Spinal cord (tissue), 10 donors: ENCODE data around the gene FADS3. TPM values are rescaled to one million over a fixed set of nuclear protein-coding genes. Genes with fewer than 3 reads are reported as not detected.
"Not testable (repeated sequence)": the region's sequence is repeated elsewhere in the genome, so short reads cannot be mapped to it uniquely, and the experiment has no call there.

Source experiments
- DNase-seq, 6 donors: peaks; one replicate each; pipeline versions ENCODE4 v3.0.0 to v3.0.0-alpha.2; 2013 to 2015; ENCODE audit warnings: low spot score in 6 of 6, low read depth in 4 of 6
- H3K27ac ChIP-seq: one replicate; pipeline ENCODE4 v1.5.1; 2013; ENCODE audit warnings: low read depth, low read length, control low read depth
- H3K27me3 ChIP-seq: one replicate; pipeline ENCODE4 v1.6.1; 2013; ENCODE audit warnings: low read length; ENCODE audit not compliant: control insufficient read depth, insufficient read depth
- H3K36me3 ChIP-seq: one replicate; pipeline ENCODE4 v1.6.1; 2013; ENCODE audit warnings: low read length; ENCODE audit not compliant: control insufficient read depth, insufficient read depth
- H3K4me1 ChIP-seq: one replicate; pipeline ENCODE4 v1.6.1; 2013; ENCODE audit warnings: low read length; ENCODE audit not compliant: control insufficient read depth, insufficient read depth
- H3K4me3 ChIP-seq: one replicate; pipeline ENCODE4 v1.5.1; 2013; ENCODE audit warnings: low read depth, low read length, control low read depth
- H3K9me3 ChIP-seq: one replicate; pipeline ENCODE4 v1.6.1; 2013; ENCODE audit warnings: low read length; ENCODE audit not compliant: control insufficient read depth, insufficient read depth
- WGBS: methylation state at CpG from one replicate; pipeline ENCODE4 v1.1.5; 2013; ENCODE audit warnings: missing lambda C conversion rate; ENCODE audit not compliant: insufficient coverage; 5-methylcytosine and 5-hydroxymethylcytosine counted together
- polyA plus RNA-seq, 2 donors: library from polyadenylated mRNA; unstranded; fragments of 120-200 nt; gene quantifications; one replicate each; pipeline ENCODE4 v1.2.1, GENCODE V29; 2013; ENCODE audit not compliant: insufficient read length in 2 of 2
- total RNA-seq, 2 donors: library from RNA; depleted of rRNA in 1 of 2; stranded (reverse); fragments of 120-200 nt in 1 of 2; fragments of >200 nt in 1 of 2; gene quantifications; one replicate each; pipeline versions ENCODE4 v1.2.3 to v1.2.4, GENCODE V29; 2013 to 2014
- donor health status: healthy.

FADS3 gene
- total and polyA plus RNA-seq, 4 donors = 41.1 to 66.9 (median 60.3) TPM

DNA sequence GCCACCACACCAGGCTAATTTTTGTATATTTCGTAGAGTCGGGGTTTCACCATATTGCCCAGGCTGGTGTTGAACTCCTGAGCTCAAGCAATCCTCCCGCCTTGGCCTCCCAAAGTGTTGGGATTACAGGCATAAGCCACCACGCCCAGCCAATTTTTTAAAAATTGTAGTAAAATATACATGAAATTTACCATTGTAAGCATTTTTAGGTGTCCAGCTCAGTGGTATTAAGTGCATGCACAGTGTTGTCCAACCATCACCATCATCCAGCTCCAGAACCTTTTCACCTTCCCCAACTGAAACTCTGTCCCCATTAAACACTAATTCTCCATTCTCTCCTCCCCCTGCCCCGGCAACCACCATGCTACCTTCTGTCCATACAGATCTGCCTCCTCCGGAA is 8.5 kb downstream of the FADS3 start:
- H3K9me3 ChIP-seq = no peaks in the 10 kb centered on the region
- H3K4me3 ChIP-seq = no peak overlapping the region
- peaks cover 56% of the 10 kb centered on the region for H3K36me3 ChIP-seq
- DNase-seq = no peak
- 67% methylated on average over 4 of the region's 6 CpGs for WGBS
- no peaks in the 10 kb centered on the region for H3K27me3 ChIP-seq
- H3K4me1 ChIP-seq = no peaks in the 10 kb centered on the region
- no peak overlapping the region for H3K27ac ChIP-seq

GRCh38 chr11:61882267-61882666 is 9.1 kb downstream of the FADS3 start:
- WGBS = 93% methylated on average over 2 of the region's 3 CpGs

DNA sequence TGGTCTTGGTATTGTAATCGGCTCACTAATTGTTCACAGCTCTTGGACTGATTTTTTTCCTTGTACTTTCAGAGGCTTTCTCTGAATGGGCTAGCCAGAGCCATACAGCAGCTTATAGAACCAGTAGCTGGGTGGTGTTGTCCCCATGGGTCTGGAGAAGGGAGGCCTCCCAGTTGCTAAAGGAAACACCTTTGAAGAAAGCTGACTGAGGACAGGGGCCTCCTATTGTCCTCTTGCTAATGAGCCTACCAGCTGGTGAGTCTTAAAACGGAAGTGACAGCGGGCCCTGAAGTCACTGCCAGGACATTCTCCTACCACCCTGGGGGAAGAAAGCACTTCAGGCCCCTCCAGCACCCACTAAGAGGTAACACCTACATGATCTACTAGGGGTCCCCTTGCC is 9.9 kb downstream of the FADS3 start:
- DNase-seq = no peak
- H3K4me1 ChIP-seq = no peaks in the 10 kb centered on the region
- no peaks in the 10 kb centered on the region for H3K27me3 ChIP-seq
- H3K4me3 ChIP-seq = no peak overlapping the region
- H3K36me3 ChIP-seq = peaks cover 65% of the 10 kb centered on the region
- WGBS = 73% methylated on average over 2 of the region's 3 CpGs
- no peaks in the 10 kb centered on the region for H3K9me3 ChIP-seq
- H3K27ac ChIP-seq = no peak overlapping the region

More at GRCh38 chr11:61882267-61882666, 9.1 kb downstream of the FADS3 start:
- H3K9me3 ChIP-seq, H3K4me1 ChIP-seq, DNase-seq, H3K27ac ChIP-seq, H3K4me3 ChIP-seq, H3K27me3 ChIP-seq: not testable (repeated sequence)
- H3K36me3 ChIP-seq = peaks cover 60% of the 10 kb centered on the region

DNA sequence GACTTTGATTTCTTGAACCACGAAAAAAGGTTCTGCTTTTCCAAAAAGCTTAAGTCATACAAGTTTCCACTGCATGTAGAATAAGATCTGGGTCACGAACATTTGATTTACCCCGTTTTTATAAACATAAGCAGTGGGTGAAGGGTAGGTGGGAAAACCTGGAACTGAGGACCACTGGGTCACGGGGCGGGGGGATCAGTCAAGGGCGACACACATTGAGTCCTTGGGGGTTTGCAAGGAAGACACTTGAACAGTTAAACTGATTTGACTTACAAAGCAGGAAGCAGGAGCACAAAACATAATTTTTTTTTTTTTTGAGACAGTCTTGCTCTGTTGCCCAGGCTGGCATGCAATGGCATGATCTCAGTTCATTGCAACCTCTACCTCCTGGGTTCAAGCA is 10.9 kb downstream of the FADS3 start:
- H3K36me3 ChIP-seq = peaks cover 67% of the 10 kb centered on the region
- no peaks in the 10 kb centered on the region for H3K9me3 ChIP-seq
- H3K4me1 ChIP-seq = no peaks in the 10 kb centered on the region
- no peak overlapping the region for H3K27ac ChIP-seq
- DNase-seq = no peak
- no peak overlapping the region for H3K4me3 ChIP-seq
- WGBS = 73% methylated on average over 5 of the region's 6 CpGs
- H3K27me3 ChIP-seq = no peaks in the 10 kb centered on the region

DNA sequence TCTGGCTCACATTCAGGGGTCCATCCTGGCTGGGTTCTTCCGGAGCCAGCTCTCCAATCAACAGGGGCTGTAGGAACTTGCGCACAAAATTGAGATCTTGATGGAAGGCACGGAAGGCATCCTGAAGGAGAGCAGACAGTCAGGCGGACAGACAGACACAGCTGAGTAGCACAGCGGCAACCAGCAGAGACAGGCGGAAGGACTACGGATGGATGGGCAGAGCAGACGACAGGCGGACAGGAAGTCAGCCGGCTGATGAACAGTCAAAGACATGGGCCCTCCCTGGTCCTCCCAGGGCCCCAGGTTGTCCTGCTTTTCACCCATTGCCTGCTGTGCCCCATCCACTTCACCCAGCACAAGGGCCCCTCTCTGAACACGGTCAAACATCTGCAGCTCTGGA is 11.3 kb downstream of the FADS3 start:
- no peaks in the 10 kb centered on the region for H3K9me3 ChIP-seq
- no peak overlapping the region for H3K27ac ChIP-seq
- no peaks in the 10 kb centered on the region for H3K27me3 ChIP-seq
- H3K36me3 ChIP-seq = peaks cover 66% of the 10 kb centered on the region
- no peaks in the 10 kb centered on the region for H3K4me1 ChIP-seq
- DNase-seq = no peak
- WGBS = 85% methylated on average over 11 of the region's 11 CpGs
- H3K4me3 ChIP-seq = no peak overlapping the region

DNA sequence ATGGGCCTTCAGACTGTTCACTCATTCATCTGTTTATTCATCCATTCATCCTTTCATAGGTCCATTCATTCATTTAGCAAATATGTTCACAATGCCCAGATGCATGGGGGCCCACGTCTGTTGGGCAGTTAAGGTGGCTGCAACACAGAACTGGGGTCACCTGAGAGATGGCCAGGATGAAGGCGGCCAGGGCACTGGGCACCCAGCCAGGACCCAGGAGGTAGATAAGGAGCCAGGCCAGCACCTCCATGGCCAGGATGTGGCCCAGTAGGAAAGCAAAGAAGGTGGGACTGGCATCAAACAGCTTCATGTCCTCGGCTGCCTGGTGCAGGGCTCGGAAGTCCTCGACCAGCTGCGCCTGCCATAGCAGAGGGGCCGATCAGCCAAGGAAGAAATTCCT is 12.2 kb downstream of the FADS3 start:
- Histone ChIP-seq H3K27me3 (no peaks in the 10 kb centered on the region), H3K9me3 (no peaks in the 10 kb centered on the region), H3K4me3 (no peak overlapping the region), H3K4me1 (peaks cover 2% of the 10 kb centered on the region), H3K36me3 (peaks cover 63% of the 10 kb centered on the region), H3K27ac (no peak overlapping the region)
- no peak for DNase-seq
- 68% methylated on average over 3 of the region's 7 CpGs for whole genome bisulfite sequencing

GRCh38 chr11:61875698-61876097 is 15.6 kb downstream of the FADS3 start:
- peaks cover 70% of the 10 kb centered on the region for H3K36me3 ChIP-seq
- H3K9me3 ChIP-seq = no peaks in the 10 kb centered on the region
- H3K27me3 ChIP-seq = no peaks in the 10 kb centered on the region
- WGBS = 96% methylated on average over 11 of the region's 14 CpGs
- no peak overlapping the region for H3K4me3 ChIP-seq
- DNase-seq = no peak
- H3K27ac ChIP-seq = no peak overlapping the region
- H3K4me1 ChIP-seq = peaks cover 17% of the 10 kb centered on the region

- no peak for DNase-seq
- no peak overlapping the region for H3K27ac ChIP-seq
- no peaks in the 10 kb centered on the region for H3K9me3 ChIP-seq
- peaks cover 67% of the 10 kb centered on the region for H3K36me3 ChIP-seq
- no peaks in the 10 kb centered on the region for H3K27me3 ChIP-seq
- peaks cover 25% of the 10 kb centered on the region for H3K4me1 ChIP-seq
- 78% methylated on average over 1 of the region's 3 CpGs for WGBS
- H3K4me3 ChIP-seq = no peak overlapping the region
Observed at GRCh38 chr11:61874853-61875252, 16.5 kb downstream of the FADS3 start.

DNA sequence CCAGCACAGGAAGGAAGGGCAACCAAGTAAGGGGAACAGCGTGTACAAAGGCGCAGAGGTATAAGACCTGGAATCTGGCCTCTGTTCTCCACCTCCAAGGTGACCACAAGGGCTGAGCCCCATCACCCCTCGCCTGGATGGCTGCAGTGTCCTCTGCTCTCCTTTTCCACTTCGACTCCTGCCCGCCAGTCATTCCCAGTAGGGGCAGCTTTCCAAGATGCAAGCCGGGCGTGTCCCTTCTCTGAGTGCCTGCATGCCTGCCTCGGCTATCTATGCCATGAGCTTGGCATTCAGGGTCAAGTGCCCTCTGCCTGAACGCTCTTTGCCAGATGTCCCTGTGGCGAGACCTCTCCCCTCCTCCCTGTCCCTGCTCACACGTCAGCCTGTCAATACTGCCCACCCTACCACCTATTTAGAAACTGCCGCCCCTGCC is 17.0 kb downstream of the FADS3 start:
- no peak for DNase-seq
- peaks cover 62% of the 10 kb centered on the region for H3K36me3 ChIP-seq
- no peak overlapping the region for H3K27ac ChIP-seq
- peaks cover 30% of the 10 kb centered on the region for H3K4me1 ChIP-seq
- H3K4me3 ChIP-seq = no peak overlapping the region
- H3K27me3 ChIP-seq = no peaks in the 10 kb centered on the region
- H3K9me3 ChIP-seq = no peaks in the 10 kb centered on the region
- 83% methylated on average over 10 of the region's 12 CpGs for WGBS

DNA sequence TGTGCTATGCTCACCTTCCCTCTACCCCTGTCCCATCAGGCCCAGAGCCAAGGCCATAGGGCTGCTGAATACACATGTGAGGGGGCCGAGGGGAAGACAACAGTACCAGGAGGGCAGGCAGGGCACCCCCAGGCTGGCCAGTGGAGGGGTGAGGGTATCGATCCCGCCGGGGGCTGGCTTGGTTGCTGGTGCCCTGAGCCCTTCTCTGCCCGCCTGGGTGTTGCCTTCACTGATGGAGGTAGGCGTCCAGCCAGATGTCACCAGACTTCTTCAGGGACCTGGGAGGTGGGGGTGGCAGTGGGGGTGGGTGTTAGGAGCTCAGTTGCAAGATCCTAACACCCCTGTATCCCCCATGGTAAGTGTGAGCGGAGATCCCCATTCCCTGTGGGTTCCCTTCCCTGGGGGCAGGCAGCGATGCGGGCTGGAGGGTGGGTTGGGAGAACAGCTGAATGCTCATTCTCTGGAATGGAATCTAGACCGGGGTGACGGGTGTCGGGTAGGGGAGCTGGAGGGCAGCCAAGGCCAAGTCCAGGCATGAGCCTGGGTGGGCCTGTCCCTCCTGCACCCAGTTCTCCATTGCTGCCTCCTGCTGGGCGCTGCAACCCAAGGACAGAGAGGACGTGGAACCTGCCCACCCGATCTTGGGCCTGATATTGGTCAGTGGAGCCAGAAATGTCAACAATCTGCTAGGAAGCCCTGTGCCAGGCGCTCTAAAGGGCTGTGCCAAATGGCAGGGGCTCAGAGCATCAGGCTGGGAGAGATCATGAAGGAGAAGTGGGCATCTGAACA is 17.6 kb downstream of the FADS3 start:
- Histone ChIP-seq H3K36me3 (peaks cover 61% of the 10 kb centered on the region), H3K27ac (no peak overlapping the region), H3K4me1 (peaks cover 35% of the 10 kb centered on the region), H3K4me3 (no peak overlapping the region), H3K9me3 (no peaks in the 10 kb centered on the region), H3K27me3 (no peaks in the 10 kb centered on the region)
- 85% methylated on average over 14 of the region's 16 CpGs for WGBS
- peak in 1 of 6 donors; percentile 43 for DNase-seq
